Measurements from ENCODE around the gene NOP10.

- TF ChIP-seq, protein P1, sequence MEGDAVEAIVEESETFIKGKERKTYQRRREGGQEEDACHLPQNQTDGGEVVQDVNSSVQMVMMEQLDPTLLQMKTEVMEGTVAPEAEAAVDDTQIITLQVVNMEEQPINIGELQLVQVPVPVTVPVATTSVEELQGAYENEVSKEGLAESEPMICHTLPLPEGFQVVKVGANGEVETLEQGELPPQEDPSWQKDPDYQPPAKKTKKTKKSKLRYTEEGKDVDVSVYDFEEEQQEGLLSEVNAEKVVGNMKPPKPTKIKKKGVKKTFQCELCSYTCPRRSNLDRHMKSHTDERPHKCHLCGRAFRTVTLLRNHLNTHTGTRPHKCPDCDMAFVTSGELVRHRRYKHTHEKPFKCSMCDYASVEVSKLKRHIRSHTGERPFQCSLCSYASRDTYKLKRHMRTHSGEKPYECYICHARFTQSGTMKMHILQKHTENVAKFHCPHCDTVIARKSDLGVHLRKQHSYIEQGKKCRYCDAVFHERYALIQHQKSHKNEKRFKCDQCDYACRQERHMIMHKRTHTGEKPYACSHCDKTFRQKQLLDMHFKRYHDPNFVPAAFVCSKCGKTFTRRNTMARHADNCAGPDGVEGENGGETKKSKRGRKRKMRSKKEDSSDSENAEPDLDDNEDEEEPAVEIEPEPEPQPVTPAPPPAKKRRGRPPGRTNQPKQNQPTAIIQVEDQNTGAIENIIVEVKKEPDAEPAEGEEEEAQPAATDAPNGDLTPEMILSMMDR (conservative IDR thresholded peaks at IDR 0.05): no peak
- no peak for TF ChIP-seq ZFX (IDR thresholded peaks at IDR 0.05)
These were observed 14.7 kb upstream of the NOP10 start for GRCh38 chr15:34357653-34358052.

Measured in C4-2B (cell line).